ENCODE results near the gene FAM3B. TPM values are rescaled to one million over a fixed set of nuclear protein-coding genes. Genes with fewer than 3 reads are reported as not detected.
"Not testable (repeated sequence)": the region's sequence is repeated elsewhere in the genome, so short reads cannot be mapped to it uniquely, and the experiment has no call there.

FAM3B gene, protein sequence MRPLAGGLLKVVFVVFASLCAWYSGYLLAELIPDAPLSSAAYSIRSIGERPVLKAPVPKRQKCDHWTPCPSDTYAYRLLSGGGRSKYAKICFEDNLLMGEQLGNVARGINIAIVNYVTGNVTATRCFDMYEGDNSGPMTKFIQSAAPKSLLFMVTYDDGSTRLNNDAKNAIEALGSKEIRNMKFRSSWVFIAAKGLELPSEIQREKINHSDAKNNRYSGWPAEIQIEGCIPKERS
- under 1 TPM; 0.24 to 0.58 (median 0.36) TPM for polyA plus RNA-seq (ENCODE audit: insufficient read length in 10 of 10)
- long read RNA-seq, donor 1 = 0 reads
- long read RNA-seq, donor 2 = 0 reads
- long read RNA-seq, donor 3 = 0 reads
- long read RNA-seq, donor 4 = 0 reads
- long read RNA-seq, donor 5 = 0 reads
- long read RNA-seq, donor 6, partial matches to known transcripts = 0 of 1 reads
- long read RNA-seq, donor 6, other reads (novel, unspliced or antisense) = 0 of 1 reads
- long read RNA-seq, donor 7 = 0 reads
- long read RNA-seq, donor 8 = 0 reads
- long read RNA-seq, donor 9 = 0 reads

DNA sequence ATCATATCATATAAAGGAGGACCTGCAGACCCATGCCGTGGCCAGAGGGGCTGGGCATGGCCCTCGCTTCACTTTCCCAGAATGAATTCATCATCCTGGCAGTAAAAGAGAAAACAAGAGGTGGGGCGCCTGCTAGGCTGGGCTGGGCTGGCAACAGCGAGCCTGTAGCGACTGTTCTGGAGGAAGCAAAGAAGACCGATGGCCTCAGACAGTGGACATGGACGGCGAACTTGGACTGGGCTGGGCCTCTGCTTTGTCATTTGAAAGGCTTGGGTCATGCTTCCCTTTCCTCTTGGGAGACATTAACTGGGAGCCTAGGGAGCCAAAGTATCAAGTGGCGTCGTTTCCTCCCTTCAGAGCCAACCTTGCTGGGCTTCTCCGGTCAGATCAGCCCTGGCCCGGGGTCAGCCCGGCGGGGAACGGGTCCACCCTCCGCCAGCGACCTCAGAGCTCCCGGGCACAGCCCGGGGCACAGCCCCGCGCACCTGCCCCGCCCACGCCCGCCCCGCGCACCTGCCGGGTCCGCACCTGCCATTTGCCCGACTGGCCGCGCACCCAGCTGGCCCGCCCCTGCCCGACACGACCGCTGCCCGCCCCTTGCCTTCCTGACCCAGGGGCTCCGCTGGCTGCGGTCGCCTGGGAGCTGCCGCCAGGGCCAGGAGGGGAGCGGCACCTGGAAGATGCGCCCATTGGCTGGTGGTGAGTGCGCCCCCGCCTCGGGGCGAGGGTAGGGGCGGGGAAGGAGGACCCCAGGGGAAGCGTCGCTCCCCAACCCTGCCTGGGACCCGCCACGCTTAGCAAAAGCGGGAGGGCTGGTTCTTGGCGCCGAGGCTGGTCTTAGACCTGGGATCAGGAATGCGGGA, at the start of gene FAM3B:
TSS of gene FAM3B (plus strand) at position 602 of the 863 bp plus-strand sequence. CDS start at position 681, 79 bp downstream.
- peak in 1 of 3 donors; percentile 25 for DNase-seq

DNA sequence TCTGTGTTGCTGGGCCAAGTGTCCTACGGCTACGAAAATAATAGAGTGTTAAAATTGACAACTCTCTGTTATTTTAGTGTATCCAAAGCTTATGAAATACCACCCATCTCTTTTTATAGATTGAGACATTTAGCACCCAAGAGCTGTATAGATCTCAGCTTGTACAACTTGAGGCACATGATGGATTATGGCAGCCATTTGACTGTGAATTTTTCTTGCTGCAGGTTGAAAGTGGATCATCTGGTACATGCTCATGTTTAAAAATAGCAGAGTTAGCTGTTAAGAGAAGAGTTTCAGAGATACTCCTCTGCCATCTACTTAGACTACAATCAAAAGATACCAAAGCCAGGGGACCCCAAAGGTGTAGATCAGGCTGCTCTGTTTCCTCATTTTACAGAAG, 49.3 kb upstream of the FAM3B start:
- DNase-seq = no peak

DNA sequence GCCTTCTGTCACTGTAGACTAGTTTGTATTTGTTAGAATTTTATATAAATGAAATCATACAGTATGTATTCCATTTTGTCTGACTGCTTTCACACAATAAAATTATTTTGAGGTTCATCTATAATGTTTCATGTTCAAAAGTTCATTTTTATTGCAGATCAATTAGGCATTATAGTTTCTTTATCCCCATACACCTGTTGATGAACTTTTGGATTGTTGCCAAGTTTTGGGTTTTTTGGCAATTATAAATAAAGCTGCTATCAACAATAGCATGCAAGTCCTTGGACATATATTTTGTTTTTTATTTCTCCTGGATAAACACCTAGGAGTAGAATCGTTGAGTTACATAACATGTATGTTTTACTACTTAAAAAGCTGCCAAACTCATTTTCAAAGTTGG, 47.1 kb upstream of the FAM3B start:
- DNase-seq = no peak

DNA sequence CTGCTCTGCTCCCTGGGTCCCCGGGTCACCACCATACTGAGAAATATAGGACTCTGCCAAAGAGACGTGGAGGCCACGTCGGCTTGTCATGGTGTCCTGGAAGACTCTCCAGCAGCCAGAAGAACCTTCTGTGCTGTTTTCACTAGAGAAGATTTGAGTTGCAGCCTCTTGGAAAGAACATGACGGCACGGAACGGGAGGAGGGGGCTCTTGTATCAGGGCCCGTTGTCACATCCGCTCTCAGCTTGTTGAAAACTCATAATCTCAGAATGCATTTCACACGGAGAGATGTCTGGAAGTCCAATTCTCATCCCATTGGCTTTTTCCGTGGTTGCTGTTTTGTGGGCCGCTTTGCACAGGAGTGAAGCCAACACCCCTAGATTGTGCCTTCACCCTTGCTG, 39.4 kb upstream of the FAM3B start:
- no peak for DNase-seq

DNA sequence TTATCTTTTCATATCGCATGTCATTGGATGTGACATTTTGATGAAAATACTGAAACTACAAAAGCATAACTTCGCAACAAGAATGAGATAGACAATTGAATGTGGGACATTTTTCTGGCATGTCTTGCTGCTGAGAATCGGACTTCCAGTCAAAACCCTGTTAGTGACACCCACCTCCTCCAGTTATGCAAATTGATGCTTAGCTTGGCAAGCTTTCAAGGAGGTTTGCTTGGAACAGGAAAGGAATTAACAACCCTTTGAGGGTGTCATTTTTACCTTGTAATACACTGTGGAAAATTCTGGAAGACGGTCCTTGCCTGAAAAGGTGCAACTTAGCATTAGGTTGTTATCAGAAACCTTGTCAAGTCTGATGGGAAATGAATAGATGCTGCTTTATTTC, 38.8 kb upstream of the FAM3B start:
- no peak for DNase-seq

- DNase-seq = peak; percentile 10 to 47 (median 29)
Measured at GRCh38 chr21:41280115-41280919, 36.3 kb upstream of the FAM3B start.

GRCh38 chr21:41282412-41282811, 34.2 kb upstream of the FAM3B start:
- no peak for DNase-seq

- peak; percentile 74 to 85 (median 76) for DNase-seq
Measured at GRCh38 chr21:41283211-41283818, 33.3 kb upstream of the FAM3B start.

DNA sequence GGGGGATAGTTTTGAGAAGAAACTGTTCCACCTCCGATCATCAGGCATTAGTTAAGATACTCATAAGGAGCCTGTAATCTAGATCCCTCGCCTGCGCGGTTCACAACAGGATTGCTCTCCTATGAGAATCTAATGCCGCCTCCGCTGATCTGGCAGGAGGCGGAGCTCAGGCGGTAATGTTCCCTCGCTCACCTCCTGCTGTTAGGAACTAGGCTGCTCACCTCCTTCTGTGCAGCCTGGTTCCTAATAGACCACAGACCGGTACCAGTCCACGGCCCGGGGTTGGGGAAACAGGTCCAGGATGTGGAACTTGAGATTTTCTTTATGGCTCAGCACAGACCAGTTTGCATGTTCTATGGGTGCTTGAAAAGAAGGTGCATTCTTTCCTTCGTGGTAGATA, 27.2 kb upstream of the FAM3B start:
- no peak for DNase-seq

- no peak for DNase-seq
Measured at GRCh38 chr21:41290106-41290799, 26.3 kb upstream of the FAM3B start.

GRCh38 chr21:41294548-41295231, 21.9 kb upstream of the FAM3B start:
- DNase-seq = no peak

- DNase-seq = no peak
Measured at GRCh38 chr21:41295721-41296254, 20.8 kb upstream of the FAM3B start.

GRCh38 chr21:41302976-41303375, 13.6 kb upstream of the FAM3B start:
- no peak for DNase-seq

DNA sequence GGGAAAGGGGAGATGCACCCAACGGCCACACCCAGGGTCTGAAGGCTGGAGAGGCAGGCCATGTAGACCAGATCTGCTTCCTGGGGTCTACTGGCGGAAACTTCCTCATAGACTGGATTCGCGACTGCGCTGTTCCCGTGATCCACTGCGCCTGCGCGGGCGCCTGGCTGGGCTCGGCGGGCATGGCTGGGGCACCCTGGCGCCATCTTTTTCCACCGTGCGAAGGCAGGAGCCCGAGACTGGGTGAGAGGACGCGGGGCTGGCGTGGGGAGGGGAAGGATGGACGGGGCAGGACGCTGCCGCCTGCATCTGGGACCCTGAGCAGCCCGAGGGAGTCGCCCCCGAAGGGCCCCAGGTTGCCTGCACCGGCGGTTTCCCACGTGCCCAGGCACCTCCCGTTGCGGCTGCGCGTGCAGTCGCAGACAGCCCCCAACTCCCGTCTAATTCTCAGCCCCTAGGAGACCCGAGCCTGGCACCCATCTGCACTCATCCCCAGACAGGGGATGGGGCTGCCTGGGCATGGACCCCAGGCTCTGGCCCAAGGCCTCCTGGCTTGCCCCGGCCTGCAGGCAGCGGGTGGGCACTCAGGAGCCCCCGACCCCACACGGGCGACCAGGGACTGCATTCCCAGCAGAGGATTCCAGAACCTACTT, 12.4 kb upstream of the FAM3B start:
- DNase-seq = no peak

- no peak for DNase-seq
Measured at GRCh38 chr21:41307219-41307618, 9.4 kb upstream of the FAM3B start.

DNA sequence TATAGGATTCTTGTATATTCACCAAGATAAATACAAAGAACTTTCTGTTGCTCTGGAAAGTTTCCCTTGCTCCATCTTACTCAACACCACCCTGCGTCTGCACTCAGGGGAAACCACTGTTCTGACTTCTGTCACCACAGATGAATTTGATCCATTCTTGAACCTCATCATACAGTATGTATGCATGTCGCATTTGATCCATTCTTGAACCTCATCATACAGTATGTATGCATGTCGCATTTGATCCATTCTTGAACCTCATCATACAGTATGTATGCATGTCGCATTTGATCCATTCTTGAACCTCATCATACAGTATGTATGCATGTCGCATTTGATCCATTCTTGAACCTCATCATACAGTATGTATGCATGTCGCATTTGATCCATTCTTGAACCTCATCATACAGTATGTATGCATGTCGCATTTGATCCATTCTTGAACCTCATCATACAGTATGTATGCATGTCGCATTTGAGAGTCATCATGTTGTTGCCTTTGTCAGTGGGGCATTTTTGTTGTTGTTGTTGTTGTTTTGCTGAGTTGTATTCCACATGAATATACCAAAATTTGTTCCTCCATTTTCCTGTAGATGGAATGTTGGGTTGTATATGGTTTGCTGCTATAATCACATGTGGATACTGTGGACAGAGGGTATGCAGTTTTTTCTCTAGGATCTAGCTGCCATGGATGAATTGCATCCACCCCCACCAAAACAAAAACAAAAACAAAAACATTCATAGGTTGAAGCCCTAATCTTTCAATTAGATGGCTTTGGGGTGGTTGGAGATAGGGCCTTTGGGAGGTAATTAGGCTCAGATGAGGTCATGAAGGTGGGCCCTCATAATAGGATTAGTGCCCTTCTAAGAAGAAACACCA, 3.1 kb upstream of the FAM3B start:
- DNase-seq = not testable (repeated sequence)

GRCh38 chr21:41315726-41316125, 875 bp upstream of the FAM3B start:
- DNase-seq = no peak

- DNase-seq = no peak
Measured at GRCh38 chr21:41317063-41317392, 427 bp downstream of the FAM3B start.
